Memory B cell (primary cell): ENCODE data around the gene CITED2.

Experiments
- ATAC-seq: fragments of 150-1000 bp; cut with Tn5 transposase; 2 replicates; pipeline ENCODE4 v1.10.0; 2021; ENCODE audit warnings: low read depth, mild to moderate bottlenecking, moderate library complexity
- DNase-seq, 2 donors: peaks; one replicate each; pipeline ENCODE4 v3.0.0; 2022; ENCODE audit warnings: low spot score in 2 of 2
- H3K27ac Mint-ChIP-seq: one replicate; pipeline ENCODE4 v1.8.0; 2022; ENCODE audit warnings: mild to moderate bottlenecking, moderate library complexity, mixed read lengths
- H3K27me3 Mint-ChIP-seq: one replicate; pipeline ENCODE4 v1.8.0; 2022; ENCODE audit warnings: mixed read lengths
- H3K36me3 Mint-ChIP-seq: one replicate; pipeline ENCODE4 v1.8.0; 2022; ENCODE audit warnings: mild to moderate bottlenecking, mixed read lengths
- H3K4me1 Mint-ChIP-seq: one replicate; pipeline ENCODE4 v1.8.0; 2022; ENCODE audit warnings: mixed read lengths
- H3K4me3 Mint-ChIP-seq: one replicate; pipeline ENCODE4 v1.8.0; 2022; ENCODE audit warnings: mild to moderate bottlenecking, moderate library complexity, mixed read lengths
- H3K9me3 Mint-ChIP-seq: one replicate; pipeline ENCODE4 v1.8.0; 2022; ENCODE audit warnings: mixed read lengths

CITED2 gene

GRCh38 chr6:139395891-139396301, 21.4 kb upstream of the CITED2 start:
- Mint-ChIP-seq H3K27ac (no peak overlapping the region), H3K4me1 (peaks cover 8% of the 10 kb centered on the region), H3K9me3 (no peaks in the 10 kb centered on the region), H3K36me3 (peaks cover 4% of the 10 kb centered on the region), H3K4me3 (no peak overlapping the region), H3K27me3 (no peaks in the 10 kb centered on the region)
- ATAC-seq, result no peak
- DNase-seq, result no peak

GRCh38 chr6:139395371-139395770, 20.9 kb upstream of the CITED2 start:
- H3K36me3 Mint-ChIP-seq, result peaks cover 4% of the 10 kb centered on the region
- ATAC-seq (no peak), DNase-seq (no peak)
- H3K27ac Mint-ChIP-seq, result no peak overlapping the region
- H3K4me3 Mint-ChIP-seq, result no peak overlapping the region
- H3K4me1 Mint-ChIP-seq, result peaks cover 8% of the 10 kb centered on the region
- no peaks in the 10 kb centered on the region for H3K9me3 Mint-ChIP-seq
- no peaks in the 10 kb centered on the region for H3K27me3 Mint-ChIP-seq

- Mint-ChIP-seq H3K36me3 (peaks cover 4% of the 10 kb centered on the region), H3K27me3 (no peaks in the 10 kb centered on the region), H3K27ac (no peak overlapping the region), H3K4me3 (no peak overlapping the region), H3K4me1 (peaks cover 8% of the 10 kb centered on the region), H3K9me3 (no peaks in the 10 kb centered on the region)
- ATAC-seq (no peak), DNase-seq (no peak)
These were observed 19.7 kb upstream of the CITED2 start for GRCh38 chr6:139394027-139394649.

- ATAC-seq (peak; percentile 68), DNase-seq (no peak)
- peak overlapping the region; percentile 66 for H3K4me3 Mint-ChIP-seq
- no peaks in the 10 kb centered on the region for H3K27me3 Mint-ChIP-seq
- peaks cover 8% of the 10 kb centered on the region for H3K4me1 Mint-ChIP-seq
- H3K36me3 Mint-ChIP-seq, result peaks cover 3% of the 10 kb centered on the region
- H3K27ac Mint-ChIP-seq, result no peak overlapping the region
- no peaks in the 10 kb centered on the region for H3K9me3 Mint-ChIP-seq
These were observed 18.3 kb upstream of the CITED2 start for GRCh38 chr6:139392794-139393193.

GRCh38 chr6:139391709-139392108, 17.3 kb upstream of the CITED2 start:
- H3K27ac Mint-ChIP-seq, result no peak overlapping the region
- peaks cover 8% of the 10 kb centered on the region for H3K4me1 Mint-ChIP-seq
- H3K27me3 Mint-ChIP-seq, result no peaks in the 10 kb centered on the region
- no peaks in the 10 kb centered on the region for H3K9me3 Mint-ChIP-seq
- H3K4me3 Mint-ChIP-seq, result peak overlapping the region; percentile 36
- ATAC-seq (no peak), DNase-seq (no peak)
- H3K36me3 Mint-ChIP-seq, result no peaks in the 10 kb centered on the region

GRCh38 chr6:139390447-139390846, 16.0 kb upstream of the CITED2 start:
- Mint-ChIP-seq H3K9me3 (no peaks in the 10 kb centered on the region), H3K27me3 (no peaks in the 10 kb centered on the region), H3K36me3 (no peaks in the 10 kb centered on the region), H3K4me1 (peaks cover 8% of the 10 kb centered on the region), H3K4me3 (no peak overlapping the region), H3K27ac (no peak overlapping the region)
- ATAC-seq (no peak), DNase-seq (no peak)

- DNase-seq (no peak), ATAC-seq (no peak)
- H3K4me1 Mint-ChIP-seq, result peaks cover 8% of the 10 kb centered on the region
- H3K27me3 Mint-ChIP-seq, result no peaks in the 10 kb centered on the region
- no peaks in the 10 kb centered on the region for H3K9me3 Mint-ChIP-seq
- no peaks in the 10 kb centered on the region for H3K36me3 Mint-ChIP-seq
- no peak overlapping the region for H3K27ac Mint-ChIP-seq
- H3K4me3 Mint-ChIP-seq, result no peak overlapping the region
These were observed 13.9 kb upstream of the CITED2 start for GRCh38 chr6:139388384-139388783.

GRCh38 chr6:139386404-139386803, 12.0 kb upstream of the CITED2 start:
- Mint-ChIP-seq H3K9me3 (no peaks in the 10 kb centered on the region), H3K27me3 (no peaks in the 10 kb centered on the region), H3K36me3 (peaks cover 2% of the 10 kb centered on the region), H3K4me1 (no peaks in the 10 kb centered on the region), H3K4me3 (no peak overlapping the region), H3K27ac (no peak overlapping the region)
- no peak for ATAC-seq
- no peak for DNase-seq

GRCh38 chr6:139381216-139381865, 6.9 kb upstream of the CITED2 start:
- no peaks in the 10 kb centered on the region for H3K27me3 Mint-ChIP-seq
- no peak overlapping the region for H3K4me3 Mint-ChIP-seq
- DNase-seq (no peak), ATAC-seq (no peak)
- no peak overlapping the region for H3K27ac Mint-ChIP-seq
- H3K36me3 Mint-ChIP-seq, result peaks cover 2% of the 10 kb centered on the region
- H3K9me3 Mint-ChIP-seq, result no peaks in the 10 kb centered on the region
- no peaks in the 10 kb centered on the region for H3K4me1 Mint-ChIP-seq

- DNase-seq, result no peak
- Mint-ChIP-seq H3K36me3 (peaks cover 2% of the 10 kb centered on the region), H3K9me3 (no peaks in the 10 kb centered on the region), H3K4me3 (no peak overlapping the region), H3K4me1 (peaks cover 3% of the 10 kb centered on the region), H3K27ac (no peak overlapping the region), H3K27me3 (no peaks in the 10 kb centered on the region)
- ATAC-seq, result no peak
These were observed 6.2 kb upstream of the CITED2 start for GRCh38 chr6:139380611-139381010.

GRCh38 chr6:139380168-139380567, 5.7 kb upstream of the CITED2 start:
- Mint-ChIP-seq H3K27me3 (no peaks in the 10 kb centered on the region), H3K27ac (no peak overlapping the region), H3K4me1 (peaks cover 3% of the 10 kb centered on the region), H3K36me3 (peaks cover 2% of the 10 kb centered on the region), H3K9me3 (no peaks in the 10 kb centered on the region), H3K4me3 (no peak overlapping the region)
- DNase-seq, result no peak
- ATAC-seq, result no peak

- Mint-ChIP-seq H3K4me3 (no peak overlapping the region), H3K36me3 (peaks cover 3% of the 10 kb centered on the region)
- ATAC-seq, result no peak
These were observed 4.5 kb upstream of the CITED2 start for GRCh38 chr6:139378882-139379341.

GRCh38 chr6:139378226-139378625, 3.8 kb upstream of the CITED2 start:
- no peak for DNase-seq
- Mint-ChIP-seq H3K27ac (no peak overlapping the region), H3K4me3 (no peak overlapping the region), H3K9me3 (no peaks in the 10 kb centered on the region), H3K4me1 (peaks cover 5% of the 10 kb centered on the region), H3K27me3 (no peaks in the 10 kb centered on the region), H3K36me3 (peaks cover 3% of the 10 kb centered on the region)
- ATAC-seq, result no peak

More at GRCh38 chr6:139378882-139379341, 4.5 kb upstream of the CITED2 start:
- Mint-ChIP-seq H3K9me3 (no peaks in the 10 kb centered on the region), H3K27me3 (no peaks in the 10 kb centered on the region), H3K27ac (no peak overlapping the region), H3K4me1 (peaks cover 5% of the 10 kb centered on the region)
- DNase-seq, result no peak

- no peak for DNase-seq
- H3K4me3 Mint-ChIP-seq, result peak overlapping the region; percentile 100
- peaks cover 5% of the 10 kb centered on the region for H3K4me1 Mint-ChIP-seq
- H3K27me3 Mint-ChIP-seq, result no peaks in the 10 kb centered on the region
- no peak overlapping the region for H3K27ac Mint-ChIP-seq
- no peak for ATAC-seq
- no peaks in the 10 kb centered on the region for H3K9me3 Mint-ChIP-seq
- H3K36me3 Mint-ChIP-seq, result peaks cover 2% of the 10 kb centered on the region
These were observed 2.3 kb upstream of the CITED2 start for GRCh38 chr6:139376604-139377218.
